ENCODE results near the gene PRKAB1. TPM values are rescaled to one million over a fixed set of nuclear protein-coding genes. Genes with fewer than 3 reads are reported as not detected.
"Not testable (repeated sequence)": the region's sequence is repeated elsewhere in the genome, so short reads cannot be mapped to it uniquely, and the experiment has no call there.

Gene PRKAB1
- total RNA-seq, 1 donor from 2014 or later, result 30.3 TPM

DNA sequence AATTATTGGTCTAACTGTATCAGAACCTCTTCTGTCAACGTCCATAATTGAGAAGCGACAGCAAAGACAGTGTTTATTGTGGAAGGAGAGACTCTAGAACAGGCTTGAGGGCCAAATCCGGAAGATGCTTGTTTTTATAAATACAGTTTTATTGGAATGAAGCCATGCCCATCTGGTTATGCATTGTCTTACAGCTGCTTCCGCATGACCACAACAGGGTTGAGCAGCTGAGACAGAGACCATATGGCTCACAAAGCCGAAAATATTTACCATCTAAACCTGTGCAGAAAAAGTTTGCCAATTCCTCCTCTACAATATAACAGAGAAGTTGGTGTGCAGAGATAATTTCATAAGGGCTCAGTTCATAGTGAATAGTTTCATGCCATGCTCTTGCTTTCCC lies 24.5 kb downstream of the PRKAB1 start:
- Mint-ChIP-seq H3K27me3 (ENCODE audit: insufficient read depth) (no peaks in the 10 kb centered on the region), H3K27ac (no peak overlapping the region), H3K4me1 (ENCODE audit: low read depth) (no peaks in the 10 kb centered on the region), H3K4me3 (no peak overlapping the region), H3K36me3 (ENCODE audit: low read depth) (peaks cover 6% of the 10 kb centered on the region), H3K9me3 (no peaks in the 10 kb centered on the region)
- DNase-seq (ENCODE audit: low spot score), result no peak
- intact Hi-C loops (cut with micrococcal nuclease), result no loop called here

DNA sequence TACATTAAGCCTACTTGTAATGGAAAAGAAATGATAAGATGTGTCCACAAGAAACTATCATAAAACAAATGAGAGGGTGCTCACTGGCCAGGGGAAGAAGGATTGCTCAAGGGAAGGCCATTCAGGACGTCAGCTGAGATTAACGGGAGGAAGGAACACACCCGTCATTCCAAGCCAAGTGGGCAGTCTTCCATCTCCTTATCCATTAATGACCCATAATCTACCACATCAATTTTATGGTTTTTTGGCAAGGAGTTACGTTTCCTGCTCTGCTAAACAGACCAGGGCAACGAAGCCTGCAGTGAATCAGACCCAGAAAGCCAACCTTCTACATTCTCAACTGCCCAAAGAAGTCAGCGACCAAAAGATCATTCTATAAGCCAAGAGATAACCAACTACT lies 25.1 kb downstream of the PRKAB1 start:
- Mint-ChIP-seq H3K4me1 (ENCODE audit: low read depth) (no peaks in the 10 kb centered on the region), H3K27me3 (ENCODE audit: insufficient read depth) (no peaks in the 10 kb centered on the region), H3K27ac (no peak overlapping the region), H3K36me3 (ENCODE audit: low read depth) (peaks cover 7% of the 10 kb centered on the region), H3K4me3 (no peak overlapping the region), H3K9me3 (no peaks in the 10 kb centered on the region)
- no peak for DNase-seq (ENCODE audit: low spot score)
- intact Hi-C loops (cut with micrococcal nuclease), result no loop called here

DNA sequence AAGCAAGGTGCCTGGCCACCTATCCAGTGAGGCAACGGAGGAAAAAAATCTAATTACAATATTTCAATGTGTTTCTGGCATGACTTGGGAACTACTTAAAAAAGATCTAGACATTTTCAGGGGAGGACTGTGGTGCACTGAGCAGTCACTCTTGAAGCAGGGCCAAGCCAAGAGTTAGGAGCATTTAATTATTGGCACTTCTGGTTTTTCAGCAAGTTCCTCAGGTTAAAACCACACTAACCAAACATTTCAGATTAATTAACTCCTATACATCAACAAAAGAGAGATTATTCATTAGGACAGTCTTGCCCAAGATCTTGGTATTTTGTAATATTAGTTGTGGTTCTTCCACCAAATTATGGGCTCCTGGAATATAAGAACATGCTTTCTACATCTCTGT lies 25.6 kb downstream of the PRKAB1 start:
- Mint-ChIP-seq H3K27me3 (ENCODE audit: insufficient read depth) (no peaks in the 10 kb centered on the region), H3K36me3 (ENCODE audit: low read depth) (peaks cover 7% of the 10 kb centered on the region), H3K27ac (no peak overlapping the region), H3K9me3 (no peaks in the 10 kb centered on the region), H3K4me3 (no peak overlapping the region), H3K4me1 (ENCODE audit: low read depth) (no peaks in the 10 kb centered on the region)
- intact Hi-C loops (cut with micrococcal nuclease), result no loop called here
- no peak for DNase-seq (ENCODE audit: low spot score)

DNA sequence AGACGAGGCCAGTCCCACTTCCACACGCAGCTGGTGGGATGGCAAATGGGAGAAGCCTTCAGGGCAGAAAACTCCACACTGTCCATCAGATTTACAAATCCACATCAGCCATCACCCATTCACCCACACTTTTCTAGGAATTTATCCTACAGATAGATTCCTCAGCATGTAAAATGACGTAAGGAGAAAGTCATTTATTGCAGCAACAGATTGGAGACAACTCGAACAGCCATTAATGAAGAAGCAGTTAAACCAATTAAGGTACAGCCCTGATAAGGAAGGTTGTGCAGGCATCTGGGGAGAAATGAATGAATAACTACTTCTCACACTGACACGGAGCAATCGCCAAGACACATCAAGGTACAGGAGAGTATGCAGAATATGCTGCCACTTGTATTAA lies 26.2 kb downstream of the PRKAB1 start:
- H3K4me1 Mint-ChIP-seq (ENCODE audit: low read depth), result no peaks in the 10 kb centered on the region
- H3K4me3 Mint-ChIP-seq, result no peak overlapping the region
- no peaks in the 10 kb centered on the region for H3K27me3 Mint-ChIP-seq (ENCODE audit: insufficient read depth)
- intact Hi-C loops (cut with micrococcal nuclease), result no loop called here
- no peak for DNase-seq (ENCODE audit: low spot score)
- no peaks in the 10 kb centered on the region for H3K9me3 Mint-ChIP-seq
- no peak overlapping the region for H3K27ac Mint-ChIP-seq
- peaks cover 7% of the 10 kb centered on the region for H3K36me3 Mint-ChIP-seq (ENCODE audit: low read depth)

DNA sequence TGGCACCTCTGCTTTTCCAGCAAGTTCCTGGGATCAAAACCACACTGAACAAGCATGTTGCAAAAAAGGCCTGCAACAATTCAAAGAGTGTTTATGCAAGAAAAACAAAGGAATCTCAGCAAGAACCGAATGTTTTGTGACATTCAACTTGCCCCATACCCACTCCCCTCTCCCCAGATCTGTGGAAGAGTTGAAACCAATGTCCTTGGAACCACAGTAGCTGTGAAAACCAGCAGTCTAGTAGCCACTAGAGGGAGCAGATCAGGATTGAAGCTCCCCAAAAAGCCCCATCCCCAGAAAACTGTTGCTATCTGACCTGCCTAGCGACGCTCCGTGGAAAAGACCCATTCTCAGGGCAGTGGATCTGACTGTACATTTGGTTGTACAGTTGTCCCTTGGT lies 27.1 kb downstream of the PRKAB1 start:
- H3K9me3 Mint-ChIP-seq, result no peaks in the 10 kb centered on the region
- H3K27me3 Mint-ChIP-seq (ENCODE audit: insufficient read depth), result no peaks in the 10 kb centered on the region
- H3K27ac Mint-ChIP-seq, result no peak overlapping the region
- intact Hi-C loops (cut with micrococcal nuclease), result no loop called here
- peaks cover 10% of the 10 kb centered on the region for H3K36me3 Mint-ChIP-seq (ENCODE audit: low read depth)
- H3K4me1 Mint-ChIP-seq (ENCODE audit: low read depth), result no peaks in the 10 kb centered on the region
- no peak overlapping the region for H3K4me3 Mint-ChIP-seq
- DNase-seq (ENCODE audit: low spot score), result no peak

DNA sequence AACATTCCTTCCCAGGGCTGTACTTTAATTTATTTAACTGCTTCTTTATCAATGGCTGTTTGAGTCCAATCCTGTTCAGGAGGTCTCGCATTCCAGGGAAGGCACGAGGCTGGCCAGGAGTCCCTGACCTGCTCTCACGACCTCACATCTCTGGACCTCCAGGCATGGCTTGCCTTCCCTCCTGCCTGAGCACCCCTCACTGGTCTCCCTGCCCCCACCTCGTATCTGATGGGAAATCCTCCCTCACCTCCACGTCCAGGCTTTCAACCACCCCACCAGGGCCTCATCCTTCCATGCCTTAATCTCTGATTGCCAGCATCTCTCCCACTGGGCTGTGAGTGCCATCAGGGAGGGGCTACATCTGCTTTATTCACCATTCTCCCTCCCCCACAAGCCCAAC lies 29.0 kb downstream of the PRKAB1 start:
- no peak for DNase-seq (ENCODE audit: low spot score)
- no peaks in the 10 kb centered on the region for H3K4me1 Mint-ChIP-seq (ENCODE audit: low read depth)
- no peaks in the 10 kb centered on the region for H3K27me3 Mint-ChIP-seq (ENCODE audit: insufficient read depth)
- H3K27ac Mint-ChIP-seq, result no peak overlapping the region
- H3K9me3 Mint-ChIP-seq, result no peaks in the 10 kb centered on the region
- no peak overlapping the region for H3K4me3 Mint-ChIP-seq
- intact Hi-C loops (cut with micrococcal nuclease), result no loop called here
- peaks cover 10% of the 10 kb centered on the region for H3K36me3 Mint-ChIP-seq (ENCODE audit: low read depth)

DNA sequence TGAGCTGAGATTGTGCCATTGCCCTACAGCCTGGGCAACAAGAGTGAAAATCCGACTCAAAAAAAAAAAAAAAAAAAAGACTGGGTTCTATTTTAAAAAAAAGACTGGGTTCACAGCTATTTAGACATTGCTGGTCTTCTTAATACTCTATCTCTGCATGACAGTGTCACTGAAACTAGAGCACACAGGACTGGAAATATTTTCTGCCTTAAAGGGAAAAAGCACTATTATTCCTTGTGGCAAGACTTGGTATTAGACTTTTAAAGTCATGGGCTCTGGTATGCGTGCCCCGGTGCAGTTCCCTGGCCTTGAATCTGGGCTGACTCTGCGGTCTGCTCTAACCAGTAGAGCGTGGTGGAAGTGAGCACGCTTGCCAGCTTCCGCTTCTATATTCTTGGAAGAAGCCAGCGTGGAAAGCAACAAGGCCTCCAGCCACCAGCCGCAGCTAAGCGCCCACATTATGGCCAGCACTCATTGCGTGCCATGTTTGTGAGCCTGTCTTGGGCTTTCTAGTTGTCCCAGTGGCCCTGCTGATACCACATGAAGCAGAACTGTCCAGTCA lies 31.3 kb downstream of the PRKAB1 start:
- Mint-ChIP-seq H3K27ac (no peak overlapping the region), H3K27me3 (ENCODE audit: insufficient read depth) (no peaks in the 10 kb centered on the region)

DNA sequence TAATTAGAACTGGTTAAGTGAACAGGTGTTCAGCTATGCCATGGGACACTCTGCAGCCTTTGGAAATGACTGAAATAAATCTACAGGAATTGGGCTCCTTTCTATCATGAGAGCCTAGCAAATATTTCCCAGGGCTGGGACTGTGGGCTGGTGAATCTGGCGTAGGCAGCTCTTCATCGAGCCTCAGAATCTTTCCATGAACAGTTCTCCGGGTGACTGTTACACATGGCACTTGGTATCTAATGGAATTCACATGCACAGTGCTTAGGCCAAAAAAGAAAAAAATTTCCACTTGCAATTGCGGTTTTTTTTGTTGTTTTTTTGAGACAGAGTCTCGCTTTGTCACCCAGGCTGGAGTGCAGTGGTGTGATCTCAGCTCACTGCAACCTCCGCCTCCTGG lies 32.1 kb downstream of the PRKAB1 start:
- DNase-seq (ENCODE audit: low spot score), result no peak
- H3K27ac Mint-ChIP-seq, result no peak overlapping the region
- H3K4me3 Mint-ChIP-seq, result no peak overlapping the region
- H3K4me1 Mint-ChIP-seq (ENCODE audit: low read depth), result no peaks in the 10 kb centered on the region
- H3K27me3 Mint-ChIP-seq (ENCODE audit: insufficient read depth), result no peaks in the 10 kb centered on the region
- H3K9me3 Mint-ChIP-seq, result no peaks in the 10 kb centered on the region
- intact Hi-C loops (cut with micrococcal nuclease), result no loop called here
- H3K36me3 Mint-ChIP-seq (ENCODE audit: low read depth), result peaks cover 13% of the 10 kb centered on the region

More for the DNA sequence above, 31.3 kb downstream of the PRKAB1 start:
- H3K36me3 Mint-ChIP-seq (ENCODE audit: low read depth), result peaks cover 13% of the 10 kb centered on the region
- no peak for DNase-seq (ENCODE audit: low spot score)
- no peak overlapping the region for H3K4me3 Mint-ChIP-seq
- H3K4me1 Mint-ChIP-seq (ENCODE audit: low read depth), result no peaks in the 10 kb centered on the region
- H3K9me3 Mint-ChIP-seq, result no peaks in the 10 kb centered on the region
- intact Hi-C loops (cut with micrococcal nuclease), result no loop called here

DNA sequence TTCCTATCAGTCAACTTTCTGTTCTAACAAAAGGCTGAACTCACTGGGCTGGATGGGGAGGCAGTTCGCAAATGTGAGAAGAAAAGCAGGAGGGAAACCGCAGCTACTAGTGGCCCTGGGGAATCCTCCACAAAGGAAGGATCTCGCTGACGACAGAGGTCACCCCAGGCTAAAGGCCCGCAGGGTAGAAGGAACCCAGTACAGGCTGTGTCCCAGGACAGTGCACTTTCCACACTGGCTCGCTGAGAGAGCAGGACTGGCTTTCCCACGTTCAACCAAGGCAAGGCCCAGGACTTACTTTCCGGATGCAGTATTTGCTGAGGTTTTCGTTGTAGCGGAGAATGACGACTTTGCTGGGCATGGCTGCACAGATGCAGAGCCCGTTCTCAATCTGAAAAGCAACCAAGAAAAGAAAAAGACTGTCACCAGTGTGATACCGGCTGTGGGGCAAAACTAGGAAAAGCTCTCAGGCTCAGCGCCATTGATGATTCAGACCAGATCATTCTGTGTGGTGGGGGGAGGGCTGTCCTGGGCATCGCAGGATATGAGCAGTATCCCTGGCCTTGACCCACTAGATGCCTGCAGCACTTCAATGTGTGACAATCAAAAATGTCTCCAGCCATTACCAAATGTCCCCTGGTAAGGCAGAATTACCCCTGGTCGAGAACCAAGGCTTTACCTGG lies 36.3 kb downstream of the PRKAB1 start:
- H3K27ac Mint-ChIP-seq, result no peak overlapping the region
- H3K9me3 Mint-ChIP-seq, result no peaks in the 10 kb centered on the region
- H3K27me3 Mint-ChIP-seq (ENCODE audit: insufficient read depth), result no peaks in the 10 kb centered on the region
- no peak for DNase-seq (ENCODE audit: low spot score)
- H3K4me3 Mint-ChIP-seq, result no peak overlapping the region
- H3K4me1 Mint-ChIP-seq (ENCODE audit: low read depth), result no peaks in the 10 kb centered on the region
- intact Hi-C loops (cut with micrococcal nuclease), result no loop called here
- peaks cover 29% of the 10 kb centered on the region for H3K36me3 Mint-ChIP-seq (ENCODE audit: low read depth)

DNA sequence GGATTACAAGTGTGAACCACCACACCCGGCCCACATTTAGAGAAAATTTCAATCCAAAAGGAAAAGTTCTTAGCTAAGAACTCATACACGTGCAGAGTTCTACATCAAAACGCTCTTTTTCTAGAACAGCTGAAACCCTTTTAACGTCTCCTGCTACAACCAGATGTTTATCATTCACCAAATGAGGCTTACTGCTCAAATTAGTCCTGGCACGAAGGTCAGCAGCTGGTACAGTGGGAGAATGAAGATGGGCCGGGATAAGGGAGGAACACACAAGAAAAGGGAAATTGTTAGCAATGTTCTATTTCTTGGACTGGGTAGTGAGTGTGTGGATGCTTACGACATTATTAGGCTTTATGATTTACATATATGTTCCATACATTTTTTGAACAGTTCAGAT lies 37.2 kb downstream of the PRKAB1 start:
- Mint-ChIP-seq H3K27me3 (ENCODE audit: insufficient read depth) (no peaks in the 10 kb centered on the region), H3K9me3 (no peaks in the 10 kb centered on the region), H3K4me3 (no peak overlapping the region), H3K27ac (no peak overlapping the region), H3K4me1 (ENCODE audit: low read depth) (no peaks in the 10 kb centered on the region), H3K36me3 (ENCODE audit: low read depth) (peaks cover 35% of the 10 kb centered on the region)
- intact Hi-C loops (cut with micrococcal nuclease), result no loop called here
- no peak for DNase-seq (ENCODE audit: low spot score)

DNA sequence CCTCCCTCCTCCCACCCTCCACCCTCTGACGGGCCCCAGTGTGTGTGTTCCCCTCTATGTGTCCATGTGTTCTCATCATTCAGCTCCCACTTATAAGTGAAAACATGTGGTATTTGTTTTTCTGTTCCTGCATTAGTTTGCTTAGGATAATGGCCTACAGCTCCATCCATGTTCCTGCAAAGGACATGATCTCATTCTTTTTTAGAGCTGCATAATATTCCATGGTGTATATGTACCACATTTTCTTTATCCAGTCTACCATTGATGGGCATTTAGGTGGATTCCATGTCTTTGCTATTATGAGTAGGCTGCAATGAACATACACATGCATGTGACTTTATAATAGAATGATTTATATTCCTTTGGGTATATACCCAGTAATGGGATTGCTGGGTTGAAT lies 38.5 kb downstream of the PRKAB1 start:
- H3K4me1 Mint-ChIP-seq (ENCODE audit: low read depth); intact Hi-C loops (cut with micrococcal nuclease); H3K27me3 Mint-ChIP-seq (ENCODE audit: insufficient read depth); H3K4me3 Mint-ChIP-seq; DNase-seq (ENCODE audit: low spot score); H3K9me3 Mint-ChIP-seq; H3K27ac Mint-ChIP-seq: not testable (repeated sequence)
- H3K36me3 Mint-ChIP-seq (ENCODE audit: low read depth), result peaks cover 37% of the 10 kb centered on the region

DNA sequence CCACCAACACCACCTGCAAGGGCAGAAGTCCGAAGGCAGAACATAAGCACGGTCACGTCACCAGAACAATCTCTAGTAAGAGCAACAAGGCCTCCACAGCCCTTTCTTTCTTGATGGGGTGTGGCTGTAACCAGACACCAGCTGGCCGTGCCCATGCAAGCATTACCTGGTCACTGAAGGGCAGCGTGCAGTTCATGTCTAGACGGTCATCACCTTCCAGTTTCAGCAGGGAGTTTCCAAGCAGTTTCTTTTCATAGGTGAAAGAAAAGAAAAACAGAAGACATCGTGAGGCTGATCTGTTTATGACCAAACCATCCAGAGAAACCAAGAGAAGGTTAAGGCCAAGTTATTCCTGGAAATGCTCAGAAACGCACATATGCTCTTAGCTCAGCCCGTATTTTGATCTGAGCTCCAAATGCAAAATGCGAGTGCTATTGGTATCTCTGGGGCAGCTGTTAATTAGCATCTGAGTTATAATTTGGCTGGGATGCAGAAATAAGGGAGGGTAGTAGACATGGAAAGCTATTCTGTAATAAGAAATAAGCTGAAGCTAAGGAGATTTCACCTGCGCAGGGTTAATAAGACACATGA lies 42.5 kb downstream of the PRKAB1 start:
- Mint-ChIP-seq H3K27me3 (ENCODE audit: insufficient read depth) (no peaks in the 10 kb centered on the region), H3K36me3 (ENCODE audit: low read depth) (peaks cover 42% of the 10 kb centered on the region), H3K4me3 (no peak overlapping the region), H3K4me1 (ENCODE audit: low read depth) (no peaks in the 10 kb centered on the region), H3K9me3 (no peaks in the 10 kb centered on the region), H3K27ac (no peak overlapping the region)
- no peak for DNase-seq (ENCODE audit: low spot score)
- intact Hi-C loops (cut with micrococcal nuclease), result no loop called here

DNA sequence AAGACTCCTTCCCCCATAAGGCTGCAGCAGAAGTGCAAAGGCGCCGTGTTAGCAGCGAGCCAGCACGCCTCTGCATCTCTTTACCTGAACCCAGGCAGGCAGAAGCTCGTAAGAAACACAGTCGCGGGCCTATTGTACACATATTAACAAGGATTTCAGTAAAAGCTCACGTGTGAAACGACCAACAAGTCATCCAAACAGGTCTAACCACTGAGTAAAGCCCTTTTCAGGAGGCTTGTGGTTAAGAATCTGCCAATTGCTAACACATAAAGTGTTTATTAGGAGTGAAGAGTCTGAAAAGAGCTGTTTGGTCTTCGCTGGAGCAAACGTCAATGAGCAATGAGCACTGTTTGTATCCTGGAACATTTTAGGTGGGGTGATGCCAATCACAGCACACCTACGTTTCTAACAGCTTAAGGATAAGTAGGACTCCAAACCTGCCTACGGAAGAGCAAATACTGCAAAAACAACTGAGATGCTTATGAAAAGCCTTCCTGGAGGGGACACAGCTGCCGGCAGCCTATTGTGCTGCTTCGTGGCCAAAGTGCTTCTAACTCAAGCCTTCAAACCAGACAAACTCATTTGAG lies 43.1 kb downstream of the PRKAB1 start:
- Mint-ChIP-seq H3K4me3 (no peak overlapping the region), H3K27ac (no peak overlapping the region), H3K36me3 (ENCODE audit: low read depth) (peaks cover 45% of the 10 kb centered on the region), H3K9me3 (no peaks in the 10 kb centered on the region), H3K27me3 (ENCODE audit: insufficient read depth) (no peaks in the 10 kb centered on the region), H3K4me1 (ENCODE audit: low read depth) (no peaks in the 10 kb centered on the region)
- no peak for DNase-seq (ENCODE audit: low spot score)
- intact Hi-C loops (cut with micrococcal nuclease), result no loop called here
